SU-DHL-6 (cell line): Measurements from ENCODE around the gene SRI.

ENCODE experiments used
- H2AFZ ChIP-seq: fragments of 200-600 bp; sonication (generic); 2 replicates; pipeline ENCODE4 v1.6.1; 2014; ENCODE audit warnings: low read depth, mild to moderate bottlenecking, moderate library complexity, mixed read lengths, antibody characterized with exemption, low read length; ENCODE audit not compliant: severe bottlenecking
- H3F3A ChIP-seq: fragments of 200-600 bp; shearing (Covaris generic); 2 replicates; pipeline ENCODE4 v1.6.0; 2016; ENCODE audit warnings: antibody characterized with exemption, mild to moderate bottlenecking; ENCODE audit not compliant: insufficient read depth
- H3K27ac ChIP-seq: fragments of 200-600 bp; sonication (generic); 2 replicates; pipeline ENCODE4 v1.5.1; 2016; ENCODE audit warnings: low read depth, mild to moderate bottlenecking, low read length, moderate library complexity, mixed read lengths
- H3K27me3 ChIP-seq: fragments of 200-600 bp; sonication (generic), shearing (Covaris generic); 2 replicates; pipeline ENCODE4 v1.6.0; 2014; ENCODE audit warnings: mild to moderate bottlenecking, low read length
- H3K36me3 ChIP-seq: fragments of 200-600 bp; sonication (generic); 2 replicates; pipeline ENCODE4 v1.6.1; 2014; ENCODE audit warnings: mild to moderate bottlenecking, low read length, mixed read lengths
- H3K4me2 ChIP-seq: fragments of 300-600, 200-600 bp; shearing (Covaris generic), sonication (generic); 2 replicates; pipeline ENCODE4 v1.6.0; 2014; ENCODE audit warnings: low read length, low read depth, mild to moderate bottlenecking; ENCODE audit not compliant: poor library complexity, severe bottlenecking
- H3K4me3 ChIP-seq: fragments of 200-600 bp; sonication (generic); 2 replicates; pipeline ENCODE4 v1.5.1; 2014; ENCODE audit warnings: antibody characterized with exemption, low read length, mild to moderate bottlenecking, mixed read lengths; ENCODE audit not compliant: insufficient read depth, poor library complexity, severe bottlenecking
- H3K79me2 ChIP-seq: fragments of 200-600 bp; sonication (generic); 2 replicates; pipeline ENCODE4 v1.6.1; 2014; ENCODE audit warnings: mild to moderate bottlenecking, low read length, moderate library complexity; ENCODE audit not compliant: insufficient read depth
- H3K9ac ChIP-seq: fragments of 200-600 bp; sonication (generic); 2 replicates; pipeline ENCODE4 v1.7.0; 2014; ENCODE audit warnings: mild to moderate bottlenecking, low read length
- H3K9me2 ChIP-seq: fragments of 200-600 bp; sonication (generic); replicated peaks from 2 replicates; pipeline ENCODE4 v1.6.1; 2014; ENCODE audit warnings: low read length; ENCODE audit not compliant: insufficient read depth
- H3K9me3 ChIP-seq: fragments of 200-600 bp; sonication (generic); 2 replicates; pipeline ENCODE4 v1.6.1; 2014; ENCODE audit warnings: low read length, mixed read lengths; ENCODE audit not compliant: insufficient read depth
- H4K20me1 ChIP-seq: fragments of 200-600 bp; sonication (generic); 2 replicates; pipeline ENCODE4 v1.6.1; 2014; ENCODE audit warnings: low read depth, mild to moderate bottlenecking, antibody characterized with exemption, low read length, moderate library complexity, mixed read lengths
- CTCF ChIP-seq: fragments of 200-600 bp; sonication (generic); IDR thresholded peaks from one replicate; pipeline ENCODE4 v1.5.1; 2017; ENCODE audit warnings: antibody characterized with exemption, mild to moderate bottlenecking, low read length, moderate library complexity; ENCODE audit not compliant: insufficient read depth, poor library complexity, severe bottlenecking
- EZH2phosphoT487 ChIP-seq: fragments of 200-600 bp; sonication (generic), shearing (Covaris generic); conservative IDR thresholded peaks from 2 replicates; pipeline ENCODE4 v1.6.1; 2018; ENCODE audit warnings: mild to moderate bottlenecking, antibody characterized with exemption, low read length, moderate library complexity, mixed read lengths

SRI gene

GRCh38 chr7:88202799-88203198 is 17.0 kb downstream of the SRI start:
- H3K36me3 ChIP-seq = peaks cover 32% of the 10 kb centered on the region
- H4K20me1 ChIP-seq = no peaks in the 10 kb centered on the region
- H2AFZ ChIP-seq = no peak overlapping the region
- no peaks in the 10 kb centered on the region for H3K79me2 ChIP-seq
- no peak overlapping the region for H3K27ac ChIP-seq
- no peaks in the 10 kb centered on the region for H3K9me3 ChIP-seq
- no peak for TF ChIP-seq EZH2phosphoT487
- TF ChIP-seq CTCF = no peak
- no peak overlapping the region for H3K4me2 ChIP-seq
- H3K4me3 ChIP-seq = no peak overlapping the region
- no peak overlapping the region for H3K9ac ChIP-seq
- H3F3A ChIP-seq = peaks cover 7% of the 10 kb centered on the region; the same call in 1 of the 2 replicates
- no peaks in the 10 kb centered on the region for H3K27me3 ChIP-seq
- no peaks in the 10 kb centered on the region for H3K9me2 ChIP-seq

GRCh38 chr7:88202278-88202677 is 17.6 kb downstream of the SRI start:
- Histone ChIP-seq H3K79me2 (no peaks in the 10 kb centered on the region), H2AFZ (no peak overlapping the region), H3K4me2 (no peak overlapping the region), H3F3A (peaks cover 7% of the 10 kb centered on the region; the same call in 1 of the 2 replicates), H3K9ac (no peak overlapping the region), H3K9me2 (no peaks in the 10 kb centered on the region), H3K9me3 (no peaks in the 10 kb centered on the region), H3K4me3 (no peak overlapping the region), H3K36me3 (peaks cover 28% of the 10 kb centered on the region), H4K20me1 (no peaks in the 10 kb centered on the region), H3K27me3 (no peaks in the 10 kb centered on the region), H3K27ac (no peak overlapping the region)
- TF ChIP-seq EZH2phosphoT487 (no peak), CTCF (no peak)

- no peaks in the 10 kb centered on the region for H3K27me3 ChIP-seq
- no peaks in the 10 kb centered on the region for H4K20me1 ChIP-seq
- H3F3A ChIP-seq = peaks cover 7% of the 10 kb centered on the region; the same call in 1 of the 2 replicates
- H3K9me3 ChIP-seq = no peaks in the 10 kb centered on the region
- no peak overlapping the region for H3K4me3 ChIP-seq
- H3K9ac ChIP-seq = no peak overlapping the region
- H3K27ac ChIP-seq = no peak overlapping the region
- no peak overlapping the region for H2AFZ ChIP-seq
- H3K4me2 ChIP-seq = no peak overlapping the region
- TF ChIP-seq CTCF (no peak), EZH2phosphoT487 (no peak)
- no peaks in the 10 kb centered on the region for H3K79me2 ChIP-seq
- H3K9me2 ChIP-seq = no peaks in the 10 kb centered on the region
- peaks cover 19% of the 10 kb centered on the region for H3K36me3 ChIP-seq
Measured at GRCh38 chr7:88201305-88201704, 18.5 kb downstream of the SRI start.

GRCh38 chr7:88200789-88201188 is 19.0 kb downstream of the SRI start:
- Histone ChIP-seq H3K9ac (no peak overlapping the region), H3K9me2 (no peaks in the 10 kb centered on the region), H4K20me1 (no peaks in the 10 kb centered on the region), H3K79me2 (no peaks in the 10 kb centered on the region), H3K27me3 (no peaks in the 10 kb centered on the region), H3K9me3 (no peaks in the 10 kb centered on the region), H3K36me3 (peaks cover 14% of the 10 kb centered on the region; the same call in 1 of the 2 replicates), H3K4me2 (no peak overlapping the region), H3K27ac (no peak overlapping the region), H2AFZ (no peak overlapping the region), H3F3A (peaks cover 7% of the 10 kb centered on the region; the same call in 1 of the 2 replicates), H3K4me3 (no peak overlapping the region)
- TF ChIP-seq CTCF = no peak
- TF ChIP-seq EZH2phosphoT487 = no peak
